K562 (cell line): Measurements from ENCODE around the gene LTBP4. TPM values are rescaled to one million over a fixed set of nuclear protein-coding genes. Genes with fewer than 3 reads are reported as not detected.
A peak's percentile ranks its signal among the peaks of the same experiment; 100 is the strongest.

Source experiments
- ATAC-seq: fragments of 200-7000 bp; cut with Tn5 transposase; 3 replicates; pipeline ENCODE4 v1.9.1; 2020; ENCODE audit warnings: moderate library complexity
- BruUV-seq: library from RNA; stranded (reverse); fragments of 400-500 nt; replicated peaks from 2 replicates; lab custom pipeline; 2021; lab: Mats Ljungman, UMichigan
- CTCF ChIA-PET: fragments of 300-600 bp; formaldehyde crosslinking; extraction: SDS; loops from one replicate; lab custom pipeline; 2021; ENCODE audit warnings: low intra/inter-chr PET ratio; lab: Yijun Ruan, JAX
- POLR2A ChIA-PET: fragments of 300-600, 350-650 bp; sonication (Branson Sonifier 250); formaldehyde crosslinking; extraction: SDS; loops from one replicate; lab custom pipeline; 2021; ENCODE audit warnings: antibody characterized with exemption, inconsistent platforms; lab: Yijun Ruan, JAX
- DNase-seq, 4 experiments: peaks; one replicate each; pipeline versions ENCODE4 v3.0.0 to v3.0.0-alpha.2; 2011 to 2018; ENCODE audit warnings: low spot score in 3 of 4, mixed read lengths in 3 of 4; ENCODE audit errors: extremely low read depth in 1 of 4
- FAIRE-seq: peaks from 2 replicates; lab custom pipeline; 2011; peaks lifted over from hg19 to GRCh38; lab: Jason Lieb, UNC
- H2AFZ ChIP-seq: 2 replicates; pipeline ENCODE4 v1.6.0; 2011; ENCODE audit warnings: low read depth, low read length, control low read depth, inconsistent platforms
- H3K27ac ChIP-seq: fragments of 200-600 bp; 3 replicates; pipeline ENCODE4 v1.8.0; 2011; ENCODE audit warnings: low read depth, mild to moderate bottlenecking, control low read depth, inconsistent platforms, low read length, moderate library complexity, mixed read lengths; ENCODE audit errors: extremely low read depth
- H3K27me3 ChIP-seq, 2 experiments: fragments of 300-600 bp in 1 of 2; 2 replicates in 1 of 2; 3 replicates in 1 of 2; pipeline versions ENCODE4 v1.6.0 to v1.8.0; 2011; ENCODE audit warnings: inconsistent platforms in 2 of 2, low read length in 2 of 2, mild to moderate bottlenecking in 1 of 2, mixed read lengths in 1 of 2, moderate library complexity in 1 of 2; ENCODE audit not compliant: control insufficient read depth in 2 of 2, insufficient read depth in 2 of 2
- H3K36me3 ChIP-seq: fragments of 300-600 bp; 3 replicates; pipeline ENCODE4 v1.8.0; 2011; ENCODE audit warnings: mild to moderate bottlenecking, low read length, inconsistent platforms; ENCODE audit not compliant: control insufficient read depth, insufficient read depth
- H3K4me1 ChIP-seq, 2 experiments: fragments of 200-600 bp in 1 of 2; replicated peaks in 1 of 2; 2 replicates in 1 of 2; 3 replicates in 1 of 2; pipeline versions ENCODE4 v1.5.1 to v1.8.0; 2011; ENCODE audit warnings: inconsistent platforms in 2 of 2, low read length in 2 of 2, mild to moderate bottlenecking in 1 of 2, mixed read lengths in 1 of 2, moderate library complexity in 1 of 2; ENCODE audit not compliant: control insufficient read depth in 2 of 2, insufficient read depth in 2 of 2
- H3K4me2 ChIP-seq: 2 replicates; pipeline ENCODE4 v1.6.1; 2011; ENCODE audit warnings: low read length, control low read depth, inconsistent platforms, mixed read lengths; ENCODE audit not compliant: insufficient read depth
- H3K4me3 ChIP-seq: fragments of 200-600 bp; sonication (generic), shearing (Covaris generic); 2 replicates; pipeline ENCODE4 v1.5.1; 2016; ENCODE audit warnings: control low read depth, inconsistent platforms
- H3K79me2 ChIP-seq: fragments of 200-600 bp; 3 replicates; pipeline ENCODE4 v1.8.0; 2011; ENCODE audit warnings: low read length, inconsistent platforms; ENCODE audit not compliant: control insufficient read depth, insufficient read depth
- H3K9ac ChIP-seq, 2 experiments: 2 replicates each; pipeline versions ENCODE4 v1.6.0 to v1.6.1; 2011; ENCODE audit warnings: low read depth in 2 of 2, low read length in 2 of 2, control low read depth in 1 of 2, inconsistent platforms in 1 of 2, mild to moderate bottlenecking in 1 of 2, mixed read lengths in 1 of 2; ENCODE audit not compliant: insufficient read depth in 1 of 2
- H3K9me1 ChIP-seq: one replicate; pipeline ENCODE4 v1.6.0; 2011; ENCODE audit warnings: inconsistent platforms, mild to moderate bottlenecking, low read length, moderate library complexity; ENCODE audit not compliant: control insufficient read depth, insufficient read depth
- H3K9me3 ChIP-seq: replicated peaks from 2 replicates; pipeline ENCODE4 v1.5.1; 2011; ENCODE audit warnings: low read depth, low read length, inconsistent platforms; ENCODE audit not compliant: control insufficient read depth, insufficient read depth
- H4K20me1 ChIP-seq: replicated peaks from 2 replicates; pipeline ENCODE4 v1.6.1; 2011; ENCODE audit warnings: low read length, inconsistent platforms, mixed read lengths; ENCODE audit not compliant: control insufficient read depth, insufficient read depth
- HNRNPL ChIP-seq: fragments of 200-400 bp; formaldehyde crosslinking; IDR thresholded peaks from 2 replicates; pipeline ENCODE4 v1.6.1; 2017; ENCODE audit warnings: low read depth, mild to moderate bottlenecking, low read length
- KLF13 ChIP-seq: fragments of 450-650 bp; IDR thresholded peaks from 2 replicates; pipeline ENCODE4 v1.6.1; 2016; ENCODE audit warnings: missing genetic modification characterization, low read depth, mild to moderate bottlenecking, missing compliant biosample characterization, moderate library complexity, borderline replicate concordance
- NR1H2 ChIP-seq: sonication (generic); formaldehyde crosslinking; IDR thresholded peaks from 2 replicates; pipeline ENCODE4 v1.4.0; 2020; ENCODE audit warnings: mild to moderate bottlenecking, missing genetic modification reagents
- POLR2G ChIP-seq: fragments of 200-400 bp; formaldehyde crosslinking; IDR thresholded peaks from 2 replicates; pipeline ENCODE4 v1.6.1; 2017; ENCODE audit warnings: low read depth, mild to moderate bottlenecking, antibody characterized with exemption, low read length, moderate library complexity
- RBFOX2 ChIP-seq: fragments of 200-400 bp; formaldehyde crosslinking; IDR thresholded peaks from 2 replicates; pipeline ENCODE4 v1.6.1; 2017; ENCODE audit warnings: low read depth, mild to moderate bottlenecking, low read length, moderate library complexity
- SREBF2 ChIP-seq: sonication (generic); formaldehyde crosslinking; IDR thresholded peaks from 2 replicates; pipeline ENCODE4 v1.4.0; 2020; ENCODE audit warnings: mild to moderate bottlenecking, missing genetic modification reagents
- STAT5A ChIP-seq: IDR thresholded peaks from 2 replicates; pipeline ENCODE4 v1.6.1; 2012; ENCODE audit warnings: low read length, inconsistent platforms, borderline replicate concordance
- ZKSCAN8 ChIP-seq: fragments of 200-800 bp; sonication (Bioruptor generic); IDR thresholded peaks from 2 replicates; pipeline ENCODE4 v1.6.1; 2016; ENCODE audit warnings: missing genetic modification characterization, missing compliant biosample characterization
- ZNF444 ChIP-seq: fragments of 250-450 bp; sonication (Bioruptor Pico); IDR thresholded peaks from 2 replicates; pipeline ENCODE4 v1.4.0; 2020; ENCODE audit warnings: mild to moderate bottlenecking, moderate library complexity
- ZNF780A ChIP-seq: fragments of 250-450 bp; sonication (Bioruptor Pico); IDR thresholded peaks from 2 replicates; pipeline ENCODE4 v1.5.0; 2021; ENCODE audit warnings: mild to moderate bottlenecking
- WGBS: fragments of 100-300 bp; shearing (Covaris generic); methylation state at CpG from one replicate; pipeline ENCODE4 v1.1.6; 2016; ENCODE audit warnings: low coverage, mixed read lengths; ENCODE audit not compliant: insufficient coverage; ENCODE audit errors: missing lambda C conversion rate; 5-methylcytosine and 5-hydroxymethylcytosine counted together
- in situ Hi-C: fragments of 300-500 bp; cut with MboI; formaldehyde crosslinking; loops from 4 replicates; pipeline ENCODE4 v1.15.0; 2018; ENCODE audit warnings: inconsistent platforms, mixed read lengths
- intact Hi-C: fragments of 100-400 bp; cut with micrococcal nuclease; formaldehyde crosslinking; loops from 2 replicates; pipeline ENCODE4 v1.14.2; 2022
- polyA plus RNA-seq, 8 experiments: library from polyadenylated mRNA; depleted of rRNA in 4 of 8; stranded (reverse) in 5 of 8; unstranded in 3 of 8; fragments of >200 nt; fragmentation: Nextera tagmentation in 2 of 8; fragmentation: Illumina TruSeq in 1 of 8; extraction: Ambion mirVana in 2 of 8; extraction: Trizol in 1 of 8; gene quantifications; 2 replicates each; pipeline versions ENCODE4 v1.2.1 to v1.2.3, GENCODE V29; 2011 to 2014; ENCODE audit warnings: inconsistent platforms in 1 of 8, missing spikeins in 1 of 8
- total RNA-seq, 7 experiments: library from RNA; depleted of rRNA in 6 of 7; stranded (reverse); fragments of >200 nt in 6 of 7; fragmentation: Illumina TruSeq in 2 of 7; extraction: Trizol in 2 of 7; gene quantifications; 2 replicates each; pipeline versions ENCODE4 v1.2.1 to v1.2.3, GENCODE V29; 2011 to 2021; ENCODE audit warnings: low replicate concordance in 1 of 7
- TF ChIP-seq, protein P1 (sequence below): fragments of 150-350 bp; conservative IDR thresholded peaks from 2 replicates; pipeline ENCODE4 v1.6.1; 2014; ENCODE audit warnings: low read length

Gene LTBP4
- total and polyA plus RNA-seq, 9 of the 15 experiments (the other 6 are each of a cell fraction or from before 2014, with no cell fraction given) = 0.35 to 160 (median 31.6) TPM

DNA sequence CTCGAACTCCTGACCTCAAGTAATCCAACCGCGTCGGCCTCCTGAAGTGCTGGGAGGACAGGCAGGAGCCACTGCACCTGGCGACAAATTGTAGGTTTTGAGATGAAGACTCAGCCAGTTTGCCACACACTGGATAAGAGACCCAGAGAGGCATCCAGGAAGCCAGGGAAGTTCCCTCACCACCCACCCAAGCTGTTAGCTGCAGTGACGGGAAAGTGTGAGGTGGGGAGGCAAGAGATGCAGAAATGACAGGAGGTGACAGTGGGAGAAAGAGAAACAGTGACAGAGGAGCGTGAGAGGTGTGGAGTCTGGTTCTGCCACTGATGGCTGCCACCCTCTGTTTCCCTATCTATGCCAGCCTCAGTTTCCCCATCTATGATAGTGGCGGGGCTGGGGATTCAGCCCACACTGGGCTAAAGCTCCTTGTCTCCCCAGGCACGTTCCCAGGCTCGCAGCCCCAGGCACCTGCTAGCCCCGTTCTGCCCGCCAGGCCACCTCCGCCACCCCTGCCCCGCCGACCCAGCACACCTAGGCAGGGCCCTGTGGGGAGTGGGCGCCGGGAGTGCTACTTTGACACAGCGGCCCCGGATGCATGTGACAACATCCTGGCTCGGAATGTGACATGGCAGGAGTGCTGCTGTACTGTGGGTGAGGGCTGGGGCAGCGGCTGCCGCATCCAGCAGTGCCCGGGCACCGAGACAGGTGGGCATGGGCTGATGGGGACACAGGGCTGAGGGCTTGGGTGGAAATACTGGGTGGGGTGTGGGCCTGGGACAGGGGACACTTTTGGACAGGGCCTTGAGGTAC, 21.0 kb downstream of the LTBP4 start:
- BruUV-seq = no TSS peak
- Histone ChIP-seq H3K4me3 (no peak overlapping the region), H3K4me2 (no peak overlapping the region), H3K9me1 (no peaks in the 10 kb centered on the region), H2AFZ (no peak overlapping the region)
- in situ Hi-C loops = no loop called here
- no peak for ATAC-seq
- TF ChIP-seq ZNF444 (CRISPR knock-in tag) (no peak), NR1H2 (CRISPR knock-in tag) (no peak), POLR2G (peak; percentile 60), HNRNPL (peak; percentile 67), ZNF780A (CRISPR knock-in tag) (no peak), ZKSCAN8 (CRISPR knock-in tag) (no peak), KLF13 (tag) (no peak), STAT5A (no peak), SREBF2 (CRISPR knock-in tag) (no peak), RBFOX2 (peak; percentile 53)
- TF ChIP-seq, protein P1, sequence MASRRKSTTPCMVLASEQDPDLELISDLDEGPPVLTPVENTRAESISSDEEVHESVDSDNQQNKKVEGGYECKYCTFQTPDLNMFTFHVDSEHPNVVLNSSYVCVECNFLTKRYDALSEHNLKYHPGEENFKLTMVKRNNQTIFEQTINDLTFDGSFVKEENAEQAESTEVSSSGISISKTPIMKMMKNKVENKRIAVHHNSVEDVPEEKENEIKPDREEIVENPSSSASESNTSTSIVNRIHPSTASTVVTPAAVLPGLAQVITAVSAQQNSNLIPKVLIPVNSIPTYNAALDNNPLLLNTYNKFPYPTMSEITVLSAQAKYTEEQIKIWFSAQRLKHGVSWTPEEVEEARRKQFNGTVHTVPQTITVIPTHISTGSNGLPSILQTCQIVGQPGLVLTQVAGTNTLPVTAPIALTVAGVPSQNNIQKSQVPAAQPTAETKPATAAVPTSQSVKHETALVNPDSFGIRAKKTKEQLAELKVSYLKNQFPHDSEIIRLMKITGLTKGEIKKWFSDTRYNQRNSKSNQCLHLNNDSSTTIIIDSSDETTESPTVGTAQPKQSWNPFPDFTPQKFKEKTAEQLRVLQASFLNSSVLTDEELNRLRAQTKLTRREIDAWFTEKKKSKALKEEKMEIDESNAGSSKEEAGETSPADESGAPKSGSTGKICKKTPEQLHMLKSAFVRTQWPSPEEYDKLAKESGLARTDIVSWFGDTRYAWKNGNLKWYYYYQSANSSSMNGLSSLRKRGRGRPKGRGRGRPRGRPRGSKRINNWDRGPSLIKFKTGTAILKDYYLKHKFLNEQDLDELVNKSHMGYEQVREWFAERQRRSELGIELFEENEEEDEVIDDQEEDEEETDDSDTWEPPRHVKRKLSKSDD = no peak
- TF ChIP-seq, all 486 proteins: peak for 3
- Histone ChIP-seq H3K36me3 (peaks cover 68% of the 10 kb centered on the region; the same call in 2 of the 3 replicates), H3K79me2 (no peaks in the 10 kb centered on the region), H4K20me1 (no peaks in the 10 kb centered on the region), H3K27ac (no peak overlapping the region), H3K27me3 (no peaks in the 10 kb centered on the region), H3K9ac (peak overlapping the region in 1 of 2 experiments; percentile 75; a peak in 2 of 4 replicates), H3K9me3 (no peaks in the 10 kb centered on the region), H3K4me1 (peaks cover 31 to 43% of the 10 kb centered on the region in 2 experiments)
- no peak for FAIRE-seq
- CTCF ChIA-PET = no interaction called here
- POLR2A ChIA-PET = interaction anchor here (0.5 to 2.6 kb wide), 2 partner anchors 7 to 176 kb away, joined by 3 to 7 read pairs; no protein-coding TSS in a partner anchor
- WGBS = 93% methylated on average over 17 of the region's 24 CpGs
- no peak for DNase-seq
- intact Hi-C loops = no loop called here
